NCI-H226 (cell line): Measurements from ENCODE around the gene PAK1.
"Not testable (repeated sequence)": the region's sequence is repeated elsewhere in the genome, so short reads cannot be mapped to it uniquely, and the experiment has no call there.

ENCODE experiments used
- DNase-seq: peaks from one replicate; pipeline ENCODE4 v3.0.0-alpha.2; 2015

The PAK1 gene

GRCh38 chr11:77400775-77401449 is 73.0 kb downstream of the PAK1 start:
- no peak for DNase-seq

- DNase-seq, result no peak
These were observed 73.6 kb downstream of the PAK1 start for GRCh38 chr11:77400271-77400670.

GRCh38 chr11:77397631-77398030 is 76.3 kb downstream of the PAK1 start:
- no peak for DNase-seq

GRCh38 chr11:77396911-77397310 is 77.0 kb downstream of the PAK1 start:
- DNase-seq, result no peak

- no peak for DNase-seq
These were observed 77.6 kb downstream of the PAK1 start for GRCh38 chr11:77396305-77396704.

- no peak for DNase-seq
These were observed 78.3 kb downstream of the PAK1 start for GRCh38 chr11:77395460-77396173.

- no peak for DNase-seq
These were observed 81.1 kb downstream of the PAK1 start for GRCh38 chr11:77392842-77393241.

- no peak for DNase-seq
These were observed 86.2 kb downstream of the PAK1 start for GRCh38 chr11:77387701-77388100.

- no peak for DNase-seq
These were observed 87.7 kb downstream of the PAK1 start for GRCh38 chr11:77386178-77386577.

- not testable (repeated sequence) for DNase-seq
These were observed 88.6 kb downstream of the PAK1 start for GRCh38 chr11:77385255-77385771.

- no peak for DNase-seq
These were observed 89.3 kb downstream of the PAK1 start for GRCh38 chr11:77384571-77384970.

GRCh38 chr11:77383349-77383748 is 90.5 kb downstream of the PAK1 start:
- DNase-seq, result not testable (repeated sequence)

GRCh38 chr11:77381729-77382665 is 91.9 kb downstream of the PAK1 start:
- DNase-seq, result no peak

- DNase-seq, result no peak
These were observed 94.0 kb downstream of the PAK1 start for GRCh38 chr11:77379934-77380333.

- no peak for DNase-seq
These were observed 94.6 kb downstream of the PAK1 start for GRCh38 chr11:77379253-77379652.

- DNase-seq, result no peak
These were observed 96.2 kb downstream of the PAK1 start for GRCh38 chr11:77377734-77378133.

GRCh38 chr11:77375107-77375506 is 98.8 kb downstream of the PAK1 start:
- peak; percentile 26 for DNase-seq

GRCh38 chr11:77374611-77375031 is 99.3 kb downstream of the PAK1 start:
- DNase-seq, result peak; percentile 11

GRCh38 chr11:77374108-77374507 is 99.8 kb downstream of the PAK1 start:
- DNase-seq, result no peak

GRCh38 chr11:77372726-77373125 is 101.2 kb downstream of the PAK1 start:
- DNase-seq, result no peak

GRCh38 chr11:77371646-77372045 is 102.2 kb downstream of the PAK1 start:
- no peak for DNase-seq

- DNase-seq, result no peak
These were observed 103.7 kb downstream of the PAK1 start for GRCh38 chr11:77370217-77370616.

- peak; percentile 56 for DNase-seq
These were observed 112.7 kb downstream of the PAK1 start for GRCh38 chr11:77361184-77361583.
